Trophoblast cell (in vitro differentiated cells and primary cell): ENCODE results near the gene KIAA0930.

Experiments
- DNase-seq, 2 donors: peaks; one replicate each; pipeline ENCODE4 v3.0.0-alpha.2; 2016
- H2AFZ ChIP-seq: 2 replicates; pipeline ENCODE4 v1.6.1; 2013; ENCODE audit warnings: low read length, moderate library complexity, mild to moderate bottlenecking; ENCODE audit not compliant: insufficient read depth, poor library complexity
- H2AK5ac ChIP-seq: 2 replicates; pipeline ENCODE4 v1.6.1; 2013; ENCODE audit warnings: mild to moderate bottlenecking, low read length
- H2BK120ac ChIP-seq: 2 replicates; pipeline ENCODE4 v1.6.1; 2013; ENCODE audit warnings: low read length, mild to moderate bottlenecking, moderate library complexity; ENCODE audit not compliant: insufficient read depth, poor library complexity
- H2BK12ac ChIP-seq: 2 replicates; pipeline ENCODE4 v1.6.1; 2013; ENCODE audit warnings: mild to moderate bottlenecking, low read length, moderate library complexity
- H2BK5ac ChIP-seq: 2 replicates; pipeline ENCODE4 v1.6.1; 2013; ENCODE audit warnings: low read length, low read depth, moderate library complexity, mild to moderate bottlenecking; ENCODE audit not compliant: poor library complexity
- H3K14ac ChIP-seq: 2 replicates; pipeline ENCODE4 v1.6.1; 2013; ENCODE audit warnings: mild to moderate bottlenecking, low read length
- H3K18ac ChIP-seq: 2 replicates; pipeline ENCODE4 v1.6.1; 2013; ENCODE audit warnings: mild to moderate bottlenecking, low read length
- H3K23ac ChIP-seq: 2 replicates; pipeline ENCODE4 v1.6.1; 2013; ENCODE audit warnings: low read length
- H3K27ac ChIP-seq: 2 replicates; pipeline ENCODE4 v1.5.1; 2013; ENCODE audit warnings: low read depth, mild to moderate bottlenecking, inconsistent platforms, low read length, moderate library complexity
- H3K27me3 ChIP-seq: 2 replicates; pipeline ENCODE4 v1.6.1; 2013; ENCODE audit warnings: inconsistent platforms, mild to moderate bottlenecking, low read length, moderate library complexity; ENCODE audit not compliant: insufficient read depth
- H3K36me3 ChIP-seq, 2 experiments: 1 replicate in 1 of 2; 2 replicates in 1 of 2; pipeline ENCODE4 v1.6.1; 2013; ENCODE audit warnings: low read length in 2 of 2, mild to moderate bottlenecking in 2 of 2, moderate library complexity in 1 of 2; ENCODE audit not compliant: insufficient read depth in 2 of 2, control insufficient read depth in 1 of 2
- H3K4ac ChIP-seq: 2 replicates; pipeline ENCODE4 v1.6.1; 2013; ENCODE audit warnings: low read depth, mild to moderate bottlenecking, low read length, moderate library complexity
- H3K4me1 ChIP-seq, 2 experiments: 1 replicate in 1 of 2; 2 replicates in 1 of 2; pipeline ENCODE4 v1.6.1; 2013; ENCODE audit warnings: low read length in 2 of 2, mild to moderate bottlenecking in 2 of 2, moderate library complexity in 1 of 2; ENCODE audit not compliant: insufficient read depth in 2 of 2, control insufficient read depth in 1 of 2
- H3K4me2 ChIP-seq: 2 replicates; pipeline ENCODE4 v1.6.1; 2013; ENCODE audit warnings: inconsistent platforms, mild to moderate bottlenecking, low read length, moderate library complexity
- H3K4me3 ChIP-seq: 2 replicates; pipeline ENCODE4 v1.5.1; 2013; ENCODE audit warnings: mild to moderate bottlenecking, low read depth, low read length, inconsistent platforms
- H3K79me1 ChIP-seq: one replicate; pipeline ENCODE4 v1.6.1; 2013; ENCODE audit warnings: low read length
- H3K79me2 ChIP-seq: 2 replicates; pipeline ENCODE4 v1.6.1; 2013; ENCODE audit warnings: low read length, mild to moderate bottlenecking; ENCODE audit not compliant: control insufficient read depth, insufficient read depth, poor library complexity
- H3K9ac ChIP-seq: 2 replicates; pipeline ENCODE4 v1.6.1; 2013; ENCODE audit warnings: mild to moderate bottlenecking, low read length
- H3K9me3 ChIP-seq: 2 replicates; pipeline ENCODE4 v1.6.1; 2013; ENCODE audit warnings: low read depth, mild to moderate bottlenecking, control low read depth, inconsistent platforms, low read length; ENCODE audit not compliant: insufficient read depth
- H4K12ac ChIP-seq: 2 replicates; pipeline ENCODE4 v1.6.1; 2013; ENCODE audit warnings: low read depth, mild to moderate bottlenecking, low read length, moderate library complexity
- H4K8ac ChIP-seq: 2 replicates; pipeline ENCODE4 v1.6.1; 2013; ENCODE audit warnings: low read depth, mild to moderate bottlenecking, low read length, moderate library complexity
- H4K91ac ChIP-seq: one replicate; pipeline ENCODE4 v1.6.1; 2013; ENCODE audit warnings: low read depth, mild to moderate bottlenecking, low read length, moderate library complexity
- WGBS: extraction: QIAGEN DNeasy Blood & Tissue Kit; methylation state at CpG from one replicate; pipeline ENCODE4 v1.1.7; 2013; ENCODE audit warnings: missing lambda C conversion rate; ENCODE audit not compliant: insufficient read length, insufficient coverage; ENCODE audit errors: extremely low coverage; 5-methylcytosine and 5-hydroxymethylcytosine counted together

Gene KIAA0930

DNA sequence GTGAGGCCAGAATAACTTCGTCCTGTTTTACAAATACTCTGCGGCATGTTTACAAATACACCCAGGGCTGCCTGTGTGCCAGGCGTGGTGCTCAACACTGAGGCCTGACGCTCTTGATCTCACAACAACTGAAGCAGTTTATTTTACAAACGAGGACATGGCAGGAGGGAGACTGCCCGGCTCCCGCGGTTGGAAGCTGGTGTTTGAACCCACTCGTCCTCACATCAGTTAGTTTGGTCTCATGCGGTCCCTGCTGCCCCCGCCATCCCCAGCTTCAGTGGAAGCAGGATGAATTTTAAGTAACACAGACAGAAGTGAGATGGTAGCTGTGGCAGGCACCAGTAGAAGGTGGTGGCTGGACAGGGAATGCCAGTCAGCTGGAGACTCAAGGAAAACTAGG is 16.4 kb downstream of the KIAA0930 start:
- no peak overlapping the region for H2AFZ ChIP-seq

GRCh38 chr22:45223304-45224117 is 17.2 kb downstream of the KIAA0930 start:
- Histone ChIP-seq H3K9me3 (no peaks in the 10 kb centered on the region), H3K27ac (no peak overlapping the region), H2BK12ac (no peak overlapping the region), H2AFZ (no peak overlapping the region), H3K9ac (no peak overlapping the region), H3K27me3 (no peaks in the 10 kb centered on the region), H3K4me1 (peaks cover 11 to 12% of the 10 kb centered on the region in 2 experiments), H3K23ac (no peak overlapping the region), H3K79me2 (no peaks in the 10 kb centered on the region), H2AK5ac (no peak overlapping the region), H3K4ac (no peak overlapping the region), H2BK5ac (no peak overlapping the region), H3K18ac (no peak overlapping the region), H3K79me1 (no peaks in the 10 kb centered on the region), H2BK120ac (no peak overlapping the region), H4K12ac (no peak overlapping the region), H3K36me3 (peaks cover 0 to 8% of the 10 kb centered on the region in 2 experiments), H3K14ac (no peak overlapping the region), H4K91ac (no peak overlapping the region), H4K8ac (no peak overlapping the region), H3K4me3 (no peak overlapping the region), H3K4me2 (no peak overlapping the region)
- no peak for DNase-seq
- no CpG with 5 or more reads among the region's 5 CpGs for WGBS

More for the DNA sequence above, 16.4 kb downstream of the KIAA0930 start:
- no peak overlapping the region for H2BK12ac ChIP-seq
- H4K91ac ChIP-seq: no peak overlapping the region
- H3K4me1 ChIP-seq: peaks cover 11 to 12% of the 10 kb centered on the region in 2 experiments
- no peak overlapping the region for H3K27ac ChIP-seq
- no peak overlapping the region for H2AK5ac ChIP-seq
- H3K23ac ChIP-seq: no peak overlapping the region
- no peak overlapping the region for H3K9ac ChIP-seq
- H3K79me2 ChIP-seq: no peaks in the 10 kb centered on the region
- no peak overlapping the region for H3K4me2 ChIP-seq
- H4K12ac ChIP-seq: peak overlapping the region; percentile 25
- no peak overlapping the region for H4K8ac ChIP-seq
- H3K79me1 ChIP-seq: peaks cover under 1% of the 10 kb centered on the region
- no peaks in the 10 kb centered on the region for H3K27me3 ChIP-seq
- H2BK120ac ChIP-seq: no peak overlapping the region
- WGBS: no CpG with 5 or more reads among the region's 11 CpGs
- H3K36me3 ChIP-seq: peaks cover 0 to 8% of the 10 kb centered on the region in 2 experiments
- no peak overlapping the region for H3K4me3 ChIP-seq
- no peak overlapping the region for H3K14ac ChIP-seq
- no peaks in the 10 kb centered on the region for H3K9me3 ChIP-seq
- peak overlapping the region; percentile 17 for H3K18ac ChIP-seq
- H2BK5ac ChIP-seq: no peak overlapping the region
- no peak for DNase-seq
- no peak overlapping the region for H3K4ac ChIP-seq

- H3K9ac ChIP-seq: no peak overlapping the region
- H2BK120ac ChIP-seq: no peak overlapping the region
- no peaks in the 10 kb centered on the region for H3K27me3 ChIP-seq
- H2AFZ ChIP-seq: no peak overlapping the region
- H3K27ac ChIP-seq: no peak overlapping the region
- no peak overlapping the region for H3K14ac ChIP-seq
- no peak overlapping the region for H3K4me2 ChIP-seq
- H3K18ac ChIP-seq: no peak overlapping the region
- no peaks in the 10 kb centered on the region for H3K79me2 ChIP-seq
- H4K91ac ChIP-seq: no peak overlapping the region
- no CpG with 5 or more reads among the region's 5 CpGs for WGBS
- H3K9me3 ChIP-seq: no peaks in the 10 kb centered on the region
- no peak overlapping the region for H4K12ac ChIP-seq
- H3K4me1 ChIP-seq: peaks cover 11 to 12% of the 10 kb centered on the region in 2 experiments
- DNase-seq: no peak
- H3K4me3 ChIP-seq: no peak overlapping the region
- H2BK5ac ChIP-seq: no peak overlapping the region
- no peak overlapping the region for H3K23ac ChIP-seq
- H2AK5ac ChIP-seq: no peak overlapping the region
- H3K36me3 ChIP-seq: peaks cover 0 to 3% of the 10 kb centered on the region in 2 experiments
- H3K4ac ChIP-seq: no peak overlapping the region
- H4K8ac ChIP-seq: no peak overlapping the region
- no peak overlapping the region for H2BK12ac ChIP-seq
- H3K79me1 ChIP-seq: no peaks in the 10 kb centered on the region
Observed at GRCh38 chr22:45221201-45221600, 19.5 kb downstream of the KIAA0930 start.

- no peaks in the 10 kb centered on the region for H3K9me3 ChIP-seq
- H3K4me2 ChIP-seq: no peak overlapping the region
- no peak overlapping the region for H4K91ac ChIP-seq
- no peak overlapping the region for H2BK120ac ChIP-seq
- H3K4me1 ChIP-seq: peaks cover 0 to 2% of the 10 kb centered on the region in 2 experiments
- H3K18ac ChIP-seq: no peak overlapping the region
- no peak overlapping the region for H3K4ac ChIP-seq
- no peak overlapping the region for H3K4me3 ChIP-seq
- H3K27me3 ChIP-seq: no peaks in the 10 kb centered on the region
- no peak overlapping the region for H2BK5ac ChIP-seq
- H3K79me2 ChIP-seq: no peaks in the 10 kb centered on the region
- H3K23ac ChIP-seq: peak overlapping the region; percentile 47
- DNase-seq: peak; percentile 81 to 95
- no peaks in the 10 kb centered on the region for H3K79me1 ChIP-seq
- no peak overlapping the region for H4K8ac ChIP-seq
- no peak overlapping the region for H2AFZ ChIP-seq
- no peak overlapping the region for H4K12ac ChIP-seq
- H2AK5ac ChIP-seq: no peak overlapping the region
- H2BK12ac ChIP-seq: no peak overlapping the region
- no CpG with 5 or more reads among the region's 9 CpGs for WGBS
- no peak overlapping the region for H3K27ac ChIP-seq
- H3K14ac ChIP-seq: no peak overlapping the region
- H3K36me3 ChIP-seq: no peaks in the 10 kb centered on the region
- H3K9ac ChIP-seq: no peak overlapping the region
Observed at GRCh38 chr22:45218976-45219375, 21.7 kb downstream of the KIAA0930 start.
